ENCODE measurements around the gene ASTN2.
"Not testable (repeated sequence)": the region's sequence is repeated elsewhere in the genome, so short reads cannot be mapped to it uniquely, and the experiment has no call there.

Gene ASTN2

DNA sequence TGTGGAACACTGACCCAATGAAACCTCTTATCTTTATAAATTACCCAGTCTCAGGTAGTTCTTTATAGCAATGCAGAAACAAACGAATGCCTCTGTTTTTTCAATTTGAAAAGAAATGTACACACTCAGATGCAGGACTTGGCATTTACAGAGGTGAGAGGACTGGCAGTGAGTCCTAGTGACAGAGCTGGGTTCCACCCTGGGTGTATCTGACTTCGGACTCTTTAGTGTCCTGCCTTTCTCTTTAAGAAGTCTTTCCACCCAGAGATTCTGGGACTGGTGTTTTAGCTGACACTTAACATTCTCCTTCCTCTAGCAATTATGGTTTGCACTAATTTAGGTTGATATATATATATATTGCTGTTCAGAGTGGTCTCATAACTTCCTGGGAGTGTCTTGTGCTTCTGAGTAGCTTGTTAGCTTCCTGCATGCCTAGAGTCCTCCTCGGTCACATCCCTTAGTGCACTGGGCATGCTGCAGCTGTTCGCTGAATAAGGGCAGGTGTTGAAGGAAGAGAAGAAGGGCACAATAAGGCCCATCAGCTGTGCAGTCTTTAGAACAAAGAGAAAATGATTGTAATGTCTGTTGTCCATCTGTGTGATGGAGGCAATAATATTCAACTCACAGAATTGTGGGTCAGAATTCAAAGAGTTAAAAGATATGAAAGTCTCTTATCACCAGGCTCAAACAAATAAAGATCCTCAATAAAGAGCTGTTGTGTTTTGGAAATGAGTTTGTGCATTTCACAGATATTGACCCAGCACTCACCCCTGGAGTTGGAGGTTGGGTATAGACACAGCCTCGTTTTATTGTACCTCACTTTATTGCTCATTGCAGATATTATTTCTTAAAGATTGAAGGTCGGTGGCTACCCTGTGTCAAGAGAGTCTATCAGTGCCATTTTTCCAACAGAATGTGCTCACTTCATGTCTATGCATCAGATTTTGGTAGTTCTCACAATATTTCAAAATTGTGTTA lies 540.6 kb downstream of the ASTN2 start:
- DNase-seq (ENCODE audit: low read depth in 2 of 2) = no peak

DNA sequence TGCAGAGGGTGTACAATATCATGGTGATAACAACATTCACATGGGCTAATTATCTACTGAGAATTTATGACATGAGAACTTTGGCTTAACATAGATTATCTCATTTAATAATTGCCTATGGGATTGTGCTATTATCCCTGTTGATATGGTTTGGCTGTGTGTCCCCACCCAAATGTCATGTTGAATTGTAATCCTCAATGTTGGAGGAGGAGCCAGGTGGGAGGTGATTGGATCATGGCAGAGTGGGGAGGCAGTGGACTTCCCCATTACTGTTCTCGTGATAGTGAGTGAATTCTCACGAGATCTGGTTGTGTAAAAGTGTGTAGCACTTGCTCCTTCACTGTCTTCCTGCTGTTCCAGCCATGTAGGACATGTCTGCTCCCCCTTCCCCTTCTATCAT lies 541.4 kb downstream of the ASTN2 start:
- no peak for DNase-seq (ENCODE audit: low read depth in 2 of 2)

DNA sequence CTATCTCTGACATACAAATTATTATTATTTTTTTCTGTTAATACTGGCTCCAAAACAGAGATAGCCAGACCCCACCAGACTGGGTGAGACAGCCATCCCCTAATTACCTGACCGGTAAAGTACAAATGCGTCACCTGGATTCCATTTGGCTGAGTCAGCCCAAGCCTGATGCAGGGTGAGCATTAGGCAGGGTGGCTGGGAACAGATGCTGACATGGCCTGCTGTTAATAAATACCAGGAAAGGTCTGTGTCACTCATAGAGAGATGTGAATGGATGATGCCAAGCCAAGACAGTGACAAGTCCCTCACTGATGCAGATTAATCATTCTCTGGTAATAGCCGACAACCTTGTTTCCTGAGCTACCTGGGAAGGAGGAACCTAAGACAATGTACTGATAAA lies 544.3 kb downstream of the ASTN2 start:
- no peak for DNase-seq (ENCODE audit: low read depth in 2 of 2)

DNA sequence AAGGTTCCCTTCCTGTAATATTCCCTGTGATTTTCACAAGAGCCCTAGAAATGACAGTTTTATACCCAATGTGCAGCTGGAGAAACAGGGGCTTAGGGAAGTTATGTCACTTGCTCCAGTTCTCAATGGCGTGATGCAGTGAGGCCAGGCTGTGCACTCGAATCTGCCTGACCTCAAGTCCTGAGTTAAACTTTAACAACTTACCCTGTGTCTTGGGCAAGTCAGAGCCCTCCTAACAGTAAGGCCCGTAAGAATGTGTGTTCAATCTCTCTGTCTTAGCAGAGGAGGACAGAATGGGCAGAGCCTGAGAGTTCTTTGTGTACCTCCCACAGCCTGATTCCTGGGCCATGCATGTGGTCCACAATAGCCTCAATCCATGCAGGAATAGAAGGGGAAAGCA lies 546.7 kb downstream of the ASTN2 start:
- no peak for DNase-seq (ENCODE audit: low read depth in 2 of 2)

DNA sequence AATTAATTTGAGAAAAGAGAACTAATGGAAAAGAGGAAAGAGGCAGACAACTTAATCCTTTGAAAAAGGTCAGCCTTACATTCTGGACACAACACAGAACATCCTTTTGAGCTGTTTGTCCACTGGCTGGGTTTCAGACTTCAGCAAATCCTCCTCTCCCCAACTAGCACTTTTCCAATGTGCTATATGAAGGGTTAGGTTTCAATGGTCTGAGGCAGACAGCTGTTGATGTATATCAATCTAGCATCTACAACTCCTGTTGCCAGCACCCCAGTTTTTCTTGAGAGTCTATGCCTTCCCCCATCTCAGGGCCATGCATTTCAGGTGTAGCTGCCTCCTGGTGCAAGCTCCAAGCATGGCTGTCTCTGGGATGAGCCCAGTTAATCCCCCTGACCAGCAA lies 553.5 kb downstream of the ASTN2 start:
- DNase-seq (ENCODE audit: low read depth in 2 of 2) = no peak

DNA sequence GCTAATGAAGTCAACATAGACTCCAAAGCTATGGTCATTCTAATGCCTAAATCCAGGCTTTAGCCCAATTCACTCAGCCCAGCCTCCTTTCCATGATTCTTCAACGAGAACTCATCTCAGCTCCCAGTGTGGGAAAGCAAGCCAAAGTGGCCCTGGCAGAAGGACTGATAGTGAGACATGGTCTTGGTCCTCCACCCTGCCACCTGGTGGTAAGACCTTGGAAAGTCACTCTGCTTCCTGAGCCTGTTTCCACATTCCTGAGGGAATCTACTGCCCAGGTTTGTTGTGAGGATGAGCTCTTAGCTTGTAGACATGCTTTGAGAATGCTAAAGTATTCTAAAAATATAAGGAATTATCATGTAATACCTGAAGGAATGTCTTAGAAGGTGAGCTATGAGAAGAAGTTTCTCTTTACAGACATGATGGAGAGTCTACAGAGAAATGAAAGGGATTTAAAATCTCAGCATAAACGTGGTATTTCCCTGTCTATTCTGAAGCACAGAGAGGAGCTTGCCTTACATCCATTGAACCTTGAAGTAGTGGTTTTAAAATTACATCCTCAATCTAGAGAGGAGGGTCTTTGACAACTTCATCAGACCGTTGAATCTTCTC lies 554.2 kb downstream of the ASTN2 start:
- no peak for DNase-seq (ENCODE audit: low read depth in 2 of 2)

DNA sequence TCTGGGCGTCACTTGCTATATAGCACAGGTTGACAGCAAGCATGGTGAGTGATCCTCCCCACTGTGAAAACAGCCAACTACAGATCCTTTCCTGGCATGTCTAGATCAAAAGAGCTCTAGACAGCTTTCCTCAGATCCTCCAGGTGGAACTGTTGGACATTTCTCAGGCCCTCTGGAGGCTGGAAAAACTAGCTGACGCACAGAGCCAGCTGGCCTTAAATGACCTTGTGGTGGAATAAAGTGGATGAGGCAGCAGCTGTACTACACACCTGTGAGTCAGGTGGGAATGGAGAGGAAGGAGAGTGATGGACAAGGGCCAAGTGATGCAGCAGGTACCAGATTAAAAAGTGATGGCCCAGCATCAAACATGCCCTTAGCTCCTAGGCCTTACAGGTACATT lies 555.1 kb downstream of the ASTN2 start:
- no peak for DNase-seq (ENCODE audit: low read depth in 2 of 2)

DNA sequence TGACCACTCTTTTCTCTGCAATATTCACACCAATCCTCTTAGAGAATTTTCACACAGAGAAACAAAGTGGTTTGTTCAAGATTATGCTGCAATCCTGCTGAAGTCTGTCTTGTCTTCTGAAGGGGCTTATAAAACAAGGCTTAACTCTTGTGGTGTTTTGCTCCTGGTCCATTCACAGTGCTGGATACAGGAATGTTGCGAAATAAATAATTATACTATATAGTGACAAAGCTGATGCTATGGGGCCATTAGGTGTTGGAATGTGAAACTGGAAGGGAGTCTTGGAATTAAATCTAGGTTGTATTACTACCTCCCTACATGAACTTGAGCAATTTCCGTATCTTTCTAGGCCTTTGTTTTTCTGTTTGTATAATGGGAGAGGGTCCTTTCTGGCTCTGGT lies 557.5 kb downstream of the ASTN2 start:
- DNase-seq (ENCODE audit: low read depth in 2 of 2) = no peak

DNA sequence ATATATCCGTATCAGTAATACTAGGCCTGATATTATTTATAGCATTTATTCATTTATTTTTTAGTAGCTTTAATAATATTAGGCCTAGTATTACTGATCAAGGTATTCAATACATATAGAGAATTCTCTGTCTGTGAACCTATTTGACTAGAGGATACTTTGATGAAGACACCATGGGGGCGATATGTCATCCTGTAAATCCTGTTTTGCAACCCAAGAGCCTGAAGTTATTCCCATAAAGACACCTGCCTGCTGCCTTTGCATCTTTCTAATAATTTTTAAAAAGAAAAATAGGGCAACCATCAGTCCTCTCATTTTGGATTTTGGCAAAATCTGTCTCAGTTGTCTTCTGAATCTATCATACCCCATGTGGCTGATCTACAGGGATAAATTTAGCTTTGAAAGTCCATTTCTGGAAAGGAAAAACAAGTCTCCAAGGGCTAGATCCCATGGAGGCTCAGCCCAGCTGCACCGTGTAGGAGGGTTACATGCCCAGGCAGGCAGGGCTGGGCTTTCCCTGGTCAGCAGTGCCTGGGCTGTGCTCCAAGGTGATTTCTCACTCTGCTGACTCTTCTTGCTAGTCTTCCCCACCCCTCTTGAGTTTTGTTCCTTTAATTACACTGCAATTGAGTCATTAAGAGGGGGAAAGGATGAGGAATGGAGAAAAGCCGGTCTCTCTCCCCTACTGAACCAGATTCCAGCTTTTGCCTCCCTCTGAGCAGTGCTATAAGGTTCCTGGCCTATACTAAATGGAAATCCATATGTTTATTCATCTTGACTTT lies 558.8 kb downstream of the ASTN2 start:
- no peak for DNase-seq (ENCODE audit: low read depth in 2 of 2)

DNA sequence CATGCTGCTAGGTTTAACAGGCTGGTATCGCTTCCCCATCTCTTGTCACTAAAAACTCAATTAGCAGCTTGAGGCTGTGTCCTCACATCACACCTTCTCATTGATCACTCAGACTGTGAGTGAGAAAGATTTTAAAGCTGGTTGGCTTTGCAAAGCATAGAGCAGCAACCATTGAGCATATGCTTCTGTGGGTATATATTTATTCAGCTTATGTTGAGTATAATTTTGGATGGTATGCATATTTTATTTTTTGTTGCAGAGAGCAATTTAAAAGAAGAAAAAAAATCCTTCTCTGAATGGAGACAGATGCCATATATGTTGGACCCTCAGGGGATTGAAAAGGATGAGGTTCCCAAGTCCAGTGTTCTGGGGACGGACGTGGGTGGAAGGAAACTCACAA lies 565.1 kb downstream of the ASTN2 start:
- DNase-seq (ENCODE audit: low read depth in 2 of 2) = no peak

DNA sequence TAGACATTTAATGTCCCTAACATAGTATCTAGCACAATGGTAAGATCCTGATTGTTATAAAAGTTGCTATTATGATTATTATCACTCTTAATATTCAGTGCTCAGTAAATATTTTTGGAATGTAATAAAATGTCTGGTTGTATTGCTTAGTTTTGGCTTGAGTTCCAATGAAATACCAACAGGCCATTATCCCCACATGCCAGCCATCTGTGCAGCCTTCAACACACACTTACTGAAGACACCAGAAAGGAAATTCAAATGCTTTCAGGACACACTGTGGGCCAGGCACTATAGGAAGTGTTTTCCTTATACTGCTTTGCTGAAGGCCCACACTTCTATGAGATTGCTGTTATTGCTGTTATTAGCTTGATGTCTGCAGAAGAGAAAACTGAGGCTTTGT lies 570.2 kb downstream of the ASTN2 start:
- DNase-seq (ENCODE audit: low read depth in 2 of 2) = no peak

DNA sequence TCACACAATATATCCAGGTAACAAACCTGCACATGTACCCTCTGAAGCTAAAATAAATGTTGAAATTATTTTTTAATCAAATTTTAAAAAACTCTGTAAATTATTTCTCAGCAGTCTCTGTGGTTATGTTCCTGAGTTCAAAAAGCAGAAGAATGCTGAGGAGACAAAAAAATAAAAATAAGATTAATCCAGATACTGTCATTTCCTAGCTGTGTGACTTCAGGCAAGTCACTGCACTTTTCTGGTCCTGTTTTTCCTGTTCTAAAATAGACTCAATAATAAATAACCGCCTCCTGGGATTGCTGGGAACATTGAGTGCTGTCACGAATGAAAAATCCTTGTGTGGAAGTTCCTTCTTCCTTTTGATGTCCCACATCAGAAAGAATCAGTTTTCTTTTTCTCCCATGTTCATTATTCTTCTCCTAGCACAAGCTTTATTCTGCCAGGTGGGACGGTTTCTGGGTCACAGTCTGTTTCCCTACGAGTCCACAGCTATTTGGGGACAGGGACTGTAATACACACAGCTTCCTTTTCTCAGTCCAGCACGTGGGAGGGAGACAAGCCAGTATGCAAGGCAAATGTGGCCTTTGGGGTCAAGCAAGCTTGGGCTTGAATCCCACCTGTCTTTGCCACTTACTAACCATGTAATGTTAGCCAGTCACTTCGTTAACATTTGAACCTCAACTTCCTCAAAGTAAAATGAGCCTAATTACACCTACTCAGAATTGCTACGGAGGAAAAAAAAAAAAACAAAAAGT lies 570.8 kb downstream of the ASTN2 start:
- no peak for DNase-seq (ENCODE audit: low read depth in 2 of 2)

DNA sequence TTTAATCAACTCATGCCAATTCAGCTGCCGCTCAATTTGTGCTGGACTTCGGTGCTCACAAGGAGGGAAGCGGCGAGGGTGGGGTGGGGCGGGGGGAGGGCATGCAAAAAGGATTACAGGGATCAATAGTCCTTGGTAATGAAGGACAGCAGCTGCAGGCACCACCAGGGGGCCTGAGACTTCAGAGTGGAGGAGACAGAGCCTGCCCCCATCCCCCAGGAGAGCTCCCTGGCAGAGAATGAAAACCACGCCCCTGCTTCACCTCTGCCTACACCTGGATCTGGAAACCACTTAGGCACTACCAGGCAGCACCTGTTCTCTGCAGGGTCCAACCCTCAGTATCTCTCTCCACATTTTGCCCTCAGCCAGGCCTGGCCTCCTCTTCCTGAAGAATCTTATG lies 572.2 kb downstream of the ASTN2 start:
- no peak for DNase-seq (ENCODE audit: low read depth in 2 of 2)

DNA sequence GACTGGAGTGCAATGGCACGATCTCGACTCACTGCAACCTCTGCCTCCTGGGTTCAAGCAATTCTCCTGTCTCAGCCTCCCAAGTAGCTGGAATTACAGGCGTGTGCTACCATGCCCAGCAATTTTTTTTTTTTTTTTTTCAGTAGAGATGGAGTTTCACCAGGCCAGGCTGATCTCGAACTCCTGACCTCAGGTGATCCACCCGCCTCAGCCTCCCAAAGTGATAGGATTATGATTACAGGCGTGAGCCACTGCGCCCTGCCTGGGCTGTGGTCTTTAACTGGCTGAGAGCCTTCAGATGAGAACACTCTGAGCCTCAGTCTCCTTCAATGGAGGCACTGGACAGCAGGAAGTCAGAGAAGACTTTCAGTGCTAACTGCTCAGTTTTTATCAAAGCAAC lies 576.4 kb downstream of the ASTN2 start:
- not testable (repeated sequence) for DNase-seq (ENCODE audit: low read depth in 2 of 2)

DNA sequence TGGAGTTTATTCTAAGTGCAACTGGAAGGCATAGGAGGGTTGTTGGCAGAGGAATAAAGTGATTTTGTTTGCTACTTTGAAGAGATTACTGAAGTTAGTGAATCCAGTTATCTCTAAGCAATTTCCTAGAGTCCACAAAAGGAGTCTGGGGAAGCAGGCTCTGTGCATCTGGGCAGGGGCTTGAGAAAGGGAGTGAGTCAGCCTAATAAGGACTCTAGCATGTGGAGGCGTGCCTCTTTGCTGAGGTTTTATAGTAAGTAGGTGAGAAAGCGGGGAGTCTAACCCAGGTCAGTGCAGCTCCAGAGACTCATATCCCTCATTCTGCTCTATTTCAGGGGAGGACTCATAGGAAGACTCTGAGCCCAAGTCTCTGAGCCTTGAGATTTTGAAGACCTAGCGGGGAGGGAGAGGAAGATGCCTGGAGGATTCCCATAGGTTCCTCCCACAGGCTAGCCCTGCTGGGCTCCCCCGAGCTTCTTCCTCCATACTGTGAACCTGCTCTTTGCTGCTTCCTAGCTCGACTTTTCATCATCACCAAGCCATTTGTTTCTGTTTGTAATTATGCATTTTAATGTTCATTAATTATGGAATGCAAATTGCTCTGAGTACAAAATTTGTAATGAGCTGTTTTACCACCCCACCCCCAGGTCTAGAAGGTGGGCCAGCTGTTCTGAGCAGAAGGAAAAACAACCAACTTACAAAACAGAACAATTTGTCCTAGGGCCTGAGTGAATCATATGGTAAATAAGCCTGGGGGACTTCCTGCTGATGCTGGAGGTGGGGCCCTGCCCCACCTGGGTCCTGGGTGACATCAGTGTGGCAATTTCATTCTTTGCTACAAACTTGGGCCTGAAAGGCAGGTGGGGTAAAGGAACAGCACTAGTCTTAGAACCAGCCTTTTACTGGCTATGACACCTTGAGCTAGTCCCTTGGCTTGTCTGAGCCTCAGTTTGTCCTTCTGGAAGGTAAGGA lies 577.6 kb downstream of the ASTN2 start:
- no peak for DNase-seq (ENCODE audit: low read depth in 2 of 2)

DNA sequence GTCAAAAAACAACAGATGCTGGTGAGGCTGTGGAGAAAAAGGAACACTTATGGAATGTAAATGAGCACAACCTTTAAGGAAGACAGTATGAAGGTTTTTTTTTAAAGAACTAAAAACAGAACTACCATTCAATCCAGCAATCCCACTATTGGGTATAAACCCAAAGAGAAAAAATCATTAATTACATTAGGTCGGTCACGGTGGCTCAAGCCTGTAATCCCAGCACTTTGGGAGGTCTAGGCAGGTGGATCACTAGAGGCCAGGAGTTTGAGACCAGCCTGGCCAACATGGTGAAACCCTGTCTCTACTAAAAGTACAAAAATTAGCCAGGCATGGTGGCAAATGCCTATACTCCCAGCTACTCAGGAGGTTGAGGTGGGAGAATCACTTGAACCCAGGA lies 584.5 kb downstream of the ASTN2 start:
- not testable (repeated sequence) for DNase-seq (ENCODE audit: low read depth in 2 of 2)

DNA sequence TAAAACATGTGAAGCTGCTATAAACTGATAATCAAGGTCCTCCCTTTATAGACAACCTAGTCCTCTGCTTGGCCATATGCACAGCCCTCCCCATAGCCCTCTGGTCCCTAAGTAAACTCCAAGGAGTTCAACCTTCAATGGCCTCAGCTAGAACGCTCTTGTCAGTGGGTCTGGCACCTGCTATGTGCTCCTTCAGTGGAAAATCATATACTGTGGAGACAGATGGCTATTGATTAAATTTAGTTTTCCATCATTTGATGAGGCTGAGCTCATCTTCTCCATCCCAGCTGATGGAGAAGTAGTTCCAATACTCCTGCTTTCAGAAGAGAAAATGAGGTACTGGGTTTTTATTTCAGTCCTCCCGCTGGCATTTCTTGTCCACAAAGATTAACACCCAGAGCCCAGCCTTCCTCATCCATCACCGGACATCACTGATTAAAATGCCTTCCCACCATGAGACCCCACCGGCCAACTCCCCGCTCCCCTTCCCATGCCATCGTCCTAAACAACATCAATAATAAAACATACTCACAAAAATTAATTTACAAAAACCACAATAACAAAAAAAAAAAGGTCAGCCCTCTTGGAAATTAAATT lies 593.1 kb downstream of the ASTN2 start:
- no peak for DNase-seq (ENCODE audit: low read depth in 2 of 2)

DNA sequence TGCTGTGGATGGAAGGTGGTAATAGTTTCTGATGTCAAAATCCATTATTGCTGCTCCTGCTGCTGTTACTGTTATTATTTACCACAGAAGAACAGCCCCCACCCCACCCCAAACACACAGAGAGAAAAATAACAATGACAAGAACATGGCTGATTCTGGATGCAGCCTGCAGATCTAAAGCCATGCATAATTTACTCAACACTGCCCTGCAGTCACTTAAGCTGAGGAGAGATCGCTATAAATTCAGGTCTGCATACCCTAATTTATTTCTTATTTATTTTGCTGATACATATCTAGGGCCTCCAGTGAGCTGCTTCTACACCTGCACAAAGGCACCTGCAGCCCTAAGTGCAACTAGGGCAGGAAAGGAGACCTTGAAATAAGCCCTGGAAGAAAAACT lies 595.7 kb downstream of the ASTN2 start:
- DNase-seq (ENCODE audit: low read depth in 2 of 2) = no peak

DNA sequence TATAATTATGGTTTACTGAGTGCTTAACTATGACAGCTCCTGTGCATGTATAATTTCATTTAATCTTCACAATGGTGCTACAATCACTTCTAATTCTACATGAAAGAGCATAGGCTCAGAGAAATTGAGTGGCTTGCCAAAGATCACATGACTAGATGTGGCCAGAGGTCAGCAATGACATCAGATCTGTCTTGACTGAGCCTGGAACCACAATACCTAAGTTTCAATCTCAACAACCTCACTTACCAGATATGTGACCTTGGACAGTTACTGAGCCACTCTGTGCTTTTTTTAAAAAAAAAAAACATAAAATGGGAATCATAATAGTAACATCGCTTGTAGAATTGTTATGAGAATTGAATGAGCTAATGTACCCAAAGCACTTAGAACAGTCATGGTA lies 597.1 kb downstream of the ASTN2 start:
- no peak for DNase-seq (ENCODE audit: low read depth in 2 of 2)

DNA sequence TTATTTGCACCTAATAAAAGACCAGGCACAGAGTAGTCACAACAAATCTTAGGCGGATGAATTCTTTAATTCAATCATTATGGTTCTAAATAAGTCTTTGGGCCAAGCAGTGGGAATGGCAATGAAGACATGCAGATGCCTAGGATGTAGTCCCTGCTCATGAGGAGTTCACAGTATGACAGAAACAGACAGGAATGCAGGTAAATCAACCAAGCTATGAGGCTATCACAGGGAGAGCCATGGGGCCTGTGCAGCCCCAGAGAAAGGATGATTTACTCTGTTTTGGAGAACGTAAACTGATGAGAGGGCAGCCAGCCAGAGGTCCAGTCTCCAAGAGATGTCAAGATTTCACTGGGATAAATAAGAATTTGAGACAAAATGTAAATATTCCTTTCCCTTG lies 598.4 kb downstream of the ASTN2 start:
- no peak for DNase-seq (ENCODE audit: low read depth in 2 of 2)

Measured in stimulated activated CD4-positive, alpha-beta T cell treated with anti-CD3 and anti-CD28 coated beads, Interleukin-1b, Interleukin-23, amount 100 ng/mL, for 4 hours (primary cell).